Ramos (cell line): ENCODE data around the gene NDUFS6.

ENCODE experiments used
- in situ Hi-C: fragments of 300-500 bp; cut with MboI; formaldehyde crosslinking; loops from one replicate; pipeline ENCODE4 v1.14.3; 2022; ENCODE audit warnings: low sequenced_read_pairs; ENCODE audit not compliant: unreplicated experiment

Gene NDUFS6

GRCh38 chr5:1864896-1865440, 63.8 kb downstream of the NDUFS6 start:
- in situ Hi-C loops = no loop called here

- in situ Hi-C loops = no loop called here
Observed at GRCh38 chr5:1865486-1865885, 64.3 kb downstream of the NDUFS6 start.
